SU-DHL-6 (cell line): ENCODE data around the gene ZKSCAN1.
A peak's percentile ranks its signal among the peaks of the same experiment; 100 is the strongest.

ENCODE experiments used
- H2AFZ ChIP-seq: fragments of 200-600 bp; sonication (generic); 2 replicates; pipeline ENCODE4 v1.6.1; 2014; ENCODE audit warnings: low read depth, mild to moderate bottlenecking, moderate library complexity, mixed read lengths, antibody characterized with exemption, low read length; ENCODE audit not compliant: severe bottlenecking
- H3F3A ChIP-seq: fragments of 200-600 bp; shearing (Covaris generic); 2 replicates; pipeline ENCODE4 v1.6.0; 2016; ENCODE audit warnings: antibody characterized with exemption, mild to moderate bottlenecking; ENCODE audit not compliant: insufficient read depth
- H3K27ac ChIP-seq: fragments of 200-600 bp; sonication (generic); 2 replicates; pipeline ENCODE4 v1.5.1; 2016; ENCODE audit warnings: low read depth, mild to moderate bottlenecking, low read length, moderate library complexity, mixed read lengths
- H3K27me3 ChIP-seq: fragments of 200-600 bp; sonication (generic), shearing (Covaris generic); 2 replicates; pipeline ENCODE4 v1.6.0; 2014; ENCODE audit warnings: mild to moderate bottlenecking, low read length
- H3K36me3 ChIP-seq: fragments of 200-600 bp; sonication (generic); 2 replicates; pipeline ENCODE4 v1.6.1; 2014; ENCODE audit warnings: mild to moderate bottlenecking, low read length, mixed read lengths
- H3K4me2 ChIP-seq: fragments of 300-600, 200-600 bp; shearing (Covaris generic), sonication (generic); 2 replicates; pipeline ENCODE4 v1.6.0; 2014; ENCODE audit warnings: low read length, low read depth, mild to moderate bottlenecking; ENCODE audit not compliant: poor library complexity, severe bottlenecking
- H3K4me3 ChIP-seq: fragments of 200-600 bp; sonication (generic); 2 replicates; pipeline ENCODE4 v1.5.1; 2014; ENCODE audit warnings: antibody characterized with exemption, low read length, mild to moderate bottlenecking, mixed read lengths; ENCODE audit not compliant: insufficient read depth, poor library complexity, severe bottlenecking
- H3K79me2 ChIP-seq: fragments of 200-600 bp; sonication (generic); 2 replicates; pipeline ENCODE4 v1.6.1; 2014; ENCODE audit warnings: mild to moderate bottlenecking, low read length, moderate library complexity; ENCODE audit not compliant: insufficient read depth
- H3K9ac ChIP-seq: fragments of 200-600 bp; sonication (generic); 2 replicates; pipeline ENCODE4 v1.7.0; 2014; ENCODE audit warnings: mild to moderate bottlenecking, low read length
- H3K9me2 ChIP-seq: fragments of 200-600 bp; sonication (generic); replicated peaks from 2 replicates; pipeline ENCODE4 v1.6.1; 2014; ENCODE audit warnings: low read length; ENCODE audit not compliant: insufficient read depth
- H3K9me3 ChIP-seq: fragments of 200-600 bp; sonication (generic); 2 replicates; pipeline ENCODE4 v1.6.1; 2014; ENCODE audit warnings: low read length, mixed read lengths; ENCODE audit not compliant: insufficient read depth
- H4K20me1 ChIP-seq: fragments of 200-600 bp; sonication (generic); 2 replicates; pipeline ENCODE4 v1.6.1; 2014; ENCODE audit warnings: low read depth, mild to moderate bottlenecking, antibody characterized with exemption, low read length, moderate library complexity, mixed read lengths
- CTCF ChIP-seq: fragments of 200-600 bp; sonication (generic); IDR thresholded peaks from one replicate; pipeline ENCODE4 v1.5.1; 2017; ENCODE audit warnings: antibody characterized with exemption, mild to moderate bottlenecking, low read length, moderate library complexity; ENCODE audit not compliant: insufficient read depth, poor library complexity, severe bottlenecking
- EZH2phosphoT487 ChIP-seq: fragments of 200-600 bp; sonication (generic), shearing (Covaris generic); conservative IDR thresholded peaks from 2 replicates; pipeline ENCODE4 v1.6.1; 2018; ENCODE audit warnings: mild to moderate bottlenecking, antibody characterized with exemption, low read length, moderate library complexity, mixed read lengths

ZKSCAN1 gene

DNA sequence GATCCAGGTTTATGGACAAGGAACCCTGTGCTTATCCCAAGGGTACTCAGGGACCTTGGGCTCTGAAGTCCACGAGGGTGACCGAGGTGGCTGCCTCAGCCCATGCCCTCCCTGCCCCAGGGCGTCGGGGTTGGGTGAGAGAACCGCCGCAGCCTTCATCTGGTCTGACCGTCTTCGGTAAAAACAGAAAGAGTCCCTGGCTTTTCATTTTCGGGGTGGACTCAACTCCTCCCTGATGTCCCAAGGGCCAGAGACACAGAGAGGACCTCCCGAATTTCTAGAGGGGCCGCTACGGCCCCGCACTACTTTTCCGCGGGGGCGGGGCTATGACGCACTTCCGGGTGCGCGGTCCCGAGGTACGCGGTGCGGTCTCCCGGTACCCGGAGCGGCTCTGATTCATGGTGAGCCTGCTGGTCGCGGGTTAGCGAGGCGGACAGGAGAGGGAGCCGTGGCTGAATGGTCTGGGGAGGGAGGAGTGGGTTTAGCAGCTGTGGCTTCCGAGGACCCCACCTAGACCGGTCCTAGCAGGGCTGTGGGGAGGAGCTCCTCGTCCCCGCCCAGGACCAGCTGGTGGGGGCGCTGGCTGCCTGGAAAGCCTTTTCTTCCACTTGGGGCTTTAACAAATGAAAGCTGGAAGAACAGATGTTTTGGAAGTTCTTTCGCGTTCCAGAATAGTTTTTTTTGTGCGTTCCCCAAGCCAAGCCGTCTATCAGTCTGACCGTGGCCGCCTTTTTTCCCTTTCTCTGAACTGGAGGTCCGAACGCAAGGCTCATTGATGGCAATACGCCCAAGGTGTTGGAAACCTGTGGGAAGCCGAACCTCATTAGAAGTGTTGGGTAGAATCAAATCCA is 34.3 kb downstream of the ZKSCAN1 start, which contains the start of gene ZSCAN21:
TSS of gene ZSCAN21 (plus strand) at position 334 of the 851 bp plus-strand sequence. CDS start 7,233 bp downstream, outside the sequence.
- Histone ChIP-seq H2AFZ (peak within 1 kb of the TSS; percentile 97), H3K4me3 (peak within 1 kb of the TSS; percentile 87), H3K27ac (peak within 1 kb of the TSS; percentile 21), H3K9me3 (no peaks in the 10 kb centered on the region), H3K9ac (peak within 1 kb of the TSS; percentile 76), H3K9me2 (no peaks in the 10 kb centered on the region), H3K4me2 (peak within 1 kb of the TSS; percentile 77), H3K27me3 (no peaks in the 10 kb centered on the region), H4K20me1 (no peaks in the 10 kb centered on the region), H3F3A (peaks cover 6% of the 10 kb centered on the region; the same call in 1 of the 2 replicates), H3K79me2 (peaks cover 7% of the 10 kb centered on the region; the same call in 1 of the 2 replicates), H3K36me3 (no peaks in the 10 kb centered on the region)
- TF ChIP-seq CTCF (peak; percentile 23), EZH2phosphoT487 (no peak)

- no peak overlapping the region for H2AFZ ChIP-seq
- peaks cover 7% of the 10 kb centered on the region; the same call in 1 of the 2 replicates for H3K79me2 ChIP-seq
- H3F3A ChIP-seq = peaks cover 6% of the 10 kb centered on the region; the same call in 1 of the 2 replicates
- no peaks in the 10 kb centered on the region for H3K9me2 ChIP-seq
- H3K9me3 ChIP-seq = no peaks in the 10 kb centered on the region
- no peak overlapping the region for H3K9ac ChIP-seq
- H3K27me3 ChIP-seq = no peaks in the 10 kb centered on the region
- no peak overlapping the region for H3K4me3 ChIP-seq
- no peaks in the 10 kb centered on the region for H3K36me3 ChIP-seq
- H4K20me1 ChIP-seq = no peaks in the 10 kb centered on the region
- H3K27ac ChIP-seq = no peak overlapping the region
- H3K4me2 ChIP-seq = no peak overlapping the region
- no peak for TF ChIP-seq EZH2phosphoT487
Observed at GRCh38 chr7:100051611-100052010, 36.2 kb downstream of the ZKSCAN1 start.

- no peaks in the 10 kb centered on the region for H3K9me2 ChIP-seq
- no peak overlapping the region for H3K27ac ChIP-seq
- H2AFZ ChIP-seq = no peak overlapping the region
- H3F3A ChIP-seq = peaks cover 1% of the 10 kb centered on the region; the same call in 1 of the 2 replicates
- H3K9ac ChIP-seq = no peak overlapping the region
- no peaks in the 10 kb centered on the region for H3K36me3 ChIP-seq
- no peak overlapping the region for H3K4me2 ChIP-seq
- H3K27me3 ChIP-seq = no peaks in the 10 kb centered on the region
- no peak overlapping the region for H3K4me3 ChIP-seq
- H3K79me2 ChIP-seq = peaks cover 7% of the 10 kb centered on the region; the same call in 1 of the 2 replicates
- TF ChIP-seq EZH2phosphoT487 (no peak), CTCF (peak; percentile 18)
- H3K9me3 ChIP-seq = no peaks in the 10 kb centered on the region
- H4K20me1 ChIP-seq = no peaks in the 10 kb centered on the region
Observed at GRCh38 chr7:100053215-100053614, 37.8 kb downstream of the ZKSCAN1 start.

DNA sequence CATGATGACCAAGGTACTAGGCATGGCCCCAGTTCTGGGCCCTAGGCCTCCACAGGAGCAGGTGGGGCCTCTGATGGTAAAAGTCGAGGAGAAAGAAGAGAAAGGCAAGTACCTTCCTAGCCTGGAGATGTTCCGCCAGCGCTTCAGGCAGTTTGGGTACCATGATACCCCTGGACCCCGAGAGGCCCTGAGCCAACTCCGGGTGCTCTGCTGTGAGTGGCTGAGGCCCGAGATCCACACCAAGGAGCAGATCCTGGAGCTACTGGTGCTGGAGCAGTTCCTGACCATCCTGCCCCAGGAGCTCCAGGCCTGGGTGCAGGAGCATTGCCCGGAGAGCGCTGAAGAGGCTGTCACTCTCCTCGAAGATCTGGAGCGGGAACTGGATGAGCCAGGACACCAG is 41.6 kb downstream of the ZKSCAN1 start:
- Histone ChIP-seq H3K9ac (no peak overlapping the region), H3K4me3 (no peak overlapping the region), H4K20me1 (no peaks in the 10 kb centered on the region), H3K9me3 (no peaks in the 10 kb centered on the region), H2AFZ (no peak overlapping the region), H3K79me2 (no peaks in the 10 kb centered on the region), H3K9me2 (no peaks in the 10 kb centered on the region), H3K27ac (no peak overlapping the region), H3K36me3 (no peaks in the 10 kb centered on the region), H3F3A (no peaks in the 10 kb centered on the region), H3K4me2 (no peak overlapping the region), H3K27me3 (no peaks in the 10 kb centered on the region)
- no peak for TF ChIP-seq CTCF
- no peak for TF ChIP-seq EZH2phosphoT487
